Karpas-422 (cell line): ENCODE measurements around the gene CXCR4. TPM values are rescaled to one million over a fixed set of nuclear protein-coding genes. Genes with fewer than 3 reads are reported as not detected.

Experiments
- DNase-seq: peaks from one replicate; pipeline ENCODE4 v3.0.0-alpha.2; 2015
- H2AFZ ChIP-seq: fragments of 200-600 bp; sonication (generic); 2 replicates; pipeline ENCODE4 v1.6.1; 2014; ENCODE audit warnings: antibody characterized with exemption, low read length, mixed read lengths
- H3K27ac ChIP-seq: fragments of 200-600 bp; sonication (generic); 2 replicates; pipeline ENCODE4 v1.5.1; 2014; ENCODE audit warnings: mild to moderate bottlenecking, low read length, moderate library complexity
- H3K27me3 ChIP-seq: fragments of 200-600 bp; sonication (generic); 2 replicates; pipeline ENCODE4 v1.6.1; 2014; ENCODE audit warnings: low read length, mixed read lengths
- H3K36me3 ChIP-seq: fragments of 200-600 bp; sonication (generic); 2 replicates; pipeline ENCODE4 v1.6.1; 2014; ENCODE audit warnings: low read length, mixed read lengths; ENCODE audit not compliant: insufficient read depth
- H3K4me1 ChIP-seq: fragments of 200-600 bp; sonication (generic); 2 replicates; pipeline ENCODE4 v1.6.1; 2014; ENCODE audit warnings: mild to moderate bottlenecking, low read length, mixed read lengths
- H3K4me2 ChIP-seq: fragments of 200-600 bp; sonication (generic); 2 replicates; pipeline ENCODE4 v1.6.1; 2014; ENCODE audit warnings: low read length, low read depth, mild to moderate bottlenecking; ENCODE audit not compliant: poor library complexity, severe bottlenecking
- H3K4me3 ChIP-seq: fragments of 200-600 bp; sonication (generic); 2 replicates; pipeline ENCODE4 v1.5.1; 2014; ENCODE audit warnings: mild to moderate bottlenecking, antibody characterized with exemption, low read length, mixed read lengths
- H3K79me2 ChIP-seq: fragments of 200-600 bp; sonication (generic); 2 replicates; pipeline ENCODE4 v1.6.1; 2014; ENCODE audit warnings: mild to moderate bottlenecking, low read length, mixed read lengths
- H3K9ac ChIP-seq: fragments of 200-600 bp; sonication (generic); 2 replicates; pipeline ENCODE4 v1.6.0; 2014; ENCODE audit warnings: low read length
- H3K9me2 ChIP-seq: fragments of 200-600 bp; sonication (generic), shearing (Covaris generic); replicated peaks from 2 replicates; pipeline ENCODE4 v1.6.0; 2014; ENCODE audit warnings: mild to moderate bottlenecking, low read length, moderate library complexity; ENCODE audit not compliant: insufficient read depth
- H3K9me3 ChIP-seq: fragments of 300-700, 200-600 bp; sonication (generic); 2 replicates; pipeline ENCODE4 v1.6.1; 2014; ENCODE audit warnings: low read length, mixed read lengths
- H4K20me1 ChIP-seq: fragments of 200-600 bp; sonication (generic); 2 replicates; pipeline ENCODE4 v1.6.1; 2014; ENCODE audit warnings: mild to moderate bottlenecking, antibody characterized with exemption, low read length, low read depth; ENCODE audit not compliant: insufficient read depth
- total RNA-seq: library from RNA; depleted of rRNA; stranded (reverse); fragments of >200 nt; shearing (Covaris generic); gene quantifications from 2 replicates; pipeline ENCODE4 v1.2.3, GENCODE V29; 2014; ENCODE audit warnings: low replicate concordance

The CXCR4 gene
- total RNA-seq, 1 experiment from 2014 or later: 0.97 TPM

DNA sequence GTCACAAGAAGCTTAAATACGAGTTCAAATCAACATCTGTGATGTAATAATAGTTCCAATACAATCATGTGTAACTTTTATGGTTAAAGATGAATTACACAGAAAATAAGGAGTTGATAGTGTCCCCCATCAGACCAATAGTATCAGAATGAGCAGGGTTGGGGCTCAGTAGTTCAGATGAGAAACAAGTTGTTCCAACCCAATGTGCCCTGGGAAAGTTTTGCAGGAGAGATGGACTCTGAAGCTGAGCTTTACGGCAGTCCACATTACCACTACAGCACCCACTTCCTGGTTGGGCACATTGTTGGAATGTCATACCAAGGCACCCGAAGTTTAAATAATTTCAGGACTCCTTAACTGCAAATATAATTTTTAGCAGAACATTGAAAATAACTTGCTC lies 12.1 kb upstream of the CXCR4 start:
- no peak overlapping the region for H3K4me2 ChIP-seq
- H3K79me2 ChIP-seq: no peaks in the 10 kb centered on the region
- H3K4me1 ChIP-seq: peaks cover 36% of the 10 kb centered on the region
- H3K9ac ChIP-seq: no peak overlapping the region
- no peak for DNase-seq
- no peak overlapping the region for H2AFZ ChIP-seq
- no peaks in the 10 kb centered on the region for H3K27me3 ChIP-seq
- no peaks in the 10 kb centered on the region for H3K9me3 ChIP-seq
- H4K20me1 ChIP-seq: no peaks in the 10 kb centered on the region
- no peaks in the 10 kb centered on the region for H3K9me2 ChIP-seq
- no peak overlapping the region for H3K27ac ChIP-seq
- H3K4me3 ChIP-seq: no peak overlapping the region
- H3K36me3 ChIP-seq: no peaks in the 10 kb centered on the region

DNA sequence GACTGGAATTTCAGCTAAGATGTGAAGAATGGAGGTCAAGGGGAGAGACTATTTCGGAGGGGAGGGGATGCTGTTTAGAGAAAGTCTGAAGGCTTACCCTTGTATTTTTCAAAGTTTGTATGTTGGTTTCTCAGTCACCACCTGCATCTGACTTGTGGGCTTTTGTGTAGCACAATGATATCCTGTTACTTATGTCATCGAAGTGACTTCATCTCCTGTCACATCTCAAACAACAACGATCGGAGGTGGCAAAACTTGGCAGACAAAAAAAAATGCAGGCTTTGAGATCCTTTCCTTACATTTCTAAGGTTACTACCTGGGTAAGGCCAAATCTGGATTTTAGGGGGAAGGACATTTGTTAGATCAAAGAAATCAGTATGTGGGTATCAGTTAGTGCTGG lies 11.7 kb upstream of the CXCR4 start:
- no peak for DNase-seq
- no peaks in the 10 kb centered on the region for H3K9me2 ChIP-seq
- H3K9ac ChIP-seq: no peak overlapping the region
- H3K9me3 ChIP-seq: no peaks in the 10 kb centered on the region
- H3K27me3 ChIP-seq: no peaks in the 10 kb centered on the region
- no peaks in the 10 kb centered on the region for H3K36me3 ChIP-seq
- no peak overlapping the region for H3K4me2 ChIP-seq
- no peak overlapping the region for H3K27ac ChIP-seq
- no peak overlapping the region for H2AFZ ChIP-seq
- H3K4me1 ChIP-seq: peaks cover 33% of the 10 kb centered on the region
- H3K79me2 ChIP-seq: no peaks in the 10 kb centered on the region
- no peaks in the 10 kb centered on the region for H4K20me1 ChIP-seq
- no peak overlapping the region for H3K4me3 ChIP-seq

DNA sequence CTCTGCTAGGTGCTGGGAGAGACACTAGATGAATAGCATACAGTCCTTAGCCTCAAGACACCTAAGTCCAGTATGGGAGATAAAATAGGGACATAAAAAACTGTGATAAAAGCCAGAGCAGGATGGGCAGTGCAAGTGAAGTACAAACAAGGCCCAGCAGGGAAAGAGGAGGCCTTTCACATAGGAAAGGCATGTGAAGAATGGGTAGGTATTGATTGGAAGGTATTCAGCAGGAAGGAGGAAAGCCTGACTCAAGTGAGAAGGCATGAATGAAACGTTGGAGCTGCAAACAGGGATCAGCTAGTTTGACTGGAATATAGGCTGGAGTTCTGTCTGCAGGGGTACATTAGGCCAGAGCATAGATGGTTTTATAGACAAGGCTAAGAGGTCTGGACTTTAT lies 11.0 kb upstream of the CXCR4 start:
- Histone ChIP-seq H2AFZ (no peak overlapping the region), H3K27ac (no peak overlapping the region), H3K27me3 (no peaks in the 10 kb centered on the region), H3K4me1 (peaks cover 26% of the 10 kb centered on the region), H3K79me2 (no peaks in the 10 kb centered on the region), H4K20me1 (no peaks in the 10 kb centered on the region), H3K9ac (no peak overlapping the region), H3K9me3 (no peaks in the 10 kb centered on the region), H3K9me2 (no peaks in the 10 kb centered on the region), H3K36me3 (no peaks in the 10 kb centered on the region), H3K4me3 (no peak overlapping the region), H3K4me2 (no peak overlapping the region)
- DNase-seq: no peak

DNA sequence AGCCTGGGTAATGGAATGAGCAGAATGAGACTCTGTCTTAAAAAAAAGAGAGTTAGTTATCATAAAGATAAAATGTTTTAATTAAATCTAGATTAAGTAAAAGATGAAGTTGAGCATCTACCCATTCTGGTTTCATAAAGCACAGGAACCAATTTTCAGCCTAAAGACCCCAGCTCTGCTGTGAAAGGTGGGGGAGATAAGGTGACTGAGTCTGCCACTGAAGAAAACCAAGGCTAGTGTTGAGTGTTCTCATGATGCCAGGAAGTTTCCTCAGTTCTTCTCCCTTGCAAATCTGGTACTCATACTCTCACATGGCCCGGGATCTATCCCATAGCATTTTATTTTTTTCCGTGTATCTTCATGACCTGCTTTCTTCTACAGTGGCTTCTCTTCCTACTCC lies 10.4 kb upstream of the CXCR4 start:
- peaks cover 20% of the 10 kb centered on the region for H3K4me1 ChIP-seq
- H3K27ac ChIP-seq: no peak overlapping the region
- no peak overlapping the region for H2AFZ ChIP-seq
- H3K4me3 ChIP-seq: no peak overlapping the region
- H3K27me3 ChIP-seq: no peaks in the 10 kb centered on the region
- H3K9me3 ChIP-seq: no peaks in the 10 kb centered on the region
- H3K9me2 ChIP-seq: no peaks in the 10 kb centered on the region
- no peaks in the 10 kb centered on the region for H4K20me1 ChIP-seq
- no peak overlapping the region for H3K9ac ChIP-seq
- H3K79me2 ChIP-seq: no peaks in the 10 kb centered on the region
- H3K4me2 ChIP-seq: no peak overlapping the region
- no peaks in the 10 kb centered on the region for H3K36me3 ChIP-seq
- no peak for DNase-seq

DNA sequence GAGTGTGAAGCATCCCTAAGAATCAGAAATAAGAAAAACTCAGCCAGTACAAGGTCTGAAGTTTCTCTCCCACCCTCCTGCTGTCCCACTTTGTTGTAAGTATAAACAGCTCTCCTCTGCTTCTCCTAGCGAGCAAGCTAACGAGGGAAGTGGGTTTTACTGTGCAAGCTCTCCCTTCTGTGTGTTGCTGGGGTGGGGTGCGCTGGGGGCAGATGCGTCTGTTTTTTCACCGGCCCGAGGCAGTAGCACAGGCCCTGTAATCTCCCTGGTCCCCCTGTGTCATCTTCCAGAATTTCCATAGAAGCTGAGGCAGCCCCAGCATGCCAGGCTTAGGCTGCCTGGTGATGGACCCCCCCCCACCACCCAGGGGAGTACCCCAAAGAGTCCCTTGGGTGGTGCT lies 9.4 kb upstream of the CXCR4 start:
- Histone ChIP-seq H3K4me2 (no peak overlapping the region), H4K20me1 (0 out of 2 replicates have a peak, but pooled peaks cover 4% of the 10 kb centered on the region), H3K9me3 (no peaks in the 10 kb centered on the region), H3K27ac (no peak overlapping the region), H3K4me3 (no peak overlapping the region), H3K9me2 (no peaks in the 10 kb centered on the region), H3K79me2 (no peaks in the 10 kb centered on the region), H3K4me1 (peaks cover 10% of the 10 kb centered on the region), H2AFZ (no peak overlapping the region), H3K27me3 (no peaks in the 10 kb centered on the region), H3K36me3 (no peaks in the 10 kb centered on the region), H3K9ac (no peak overlapping the region)
- no peak for DNase-seq

DNA sequence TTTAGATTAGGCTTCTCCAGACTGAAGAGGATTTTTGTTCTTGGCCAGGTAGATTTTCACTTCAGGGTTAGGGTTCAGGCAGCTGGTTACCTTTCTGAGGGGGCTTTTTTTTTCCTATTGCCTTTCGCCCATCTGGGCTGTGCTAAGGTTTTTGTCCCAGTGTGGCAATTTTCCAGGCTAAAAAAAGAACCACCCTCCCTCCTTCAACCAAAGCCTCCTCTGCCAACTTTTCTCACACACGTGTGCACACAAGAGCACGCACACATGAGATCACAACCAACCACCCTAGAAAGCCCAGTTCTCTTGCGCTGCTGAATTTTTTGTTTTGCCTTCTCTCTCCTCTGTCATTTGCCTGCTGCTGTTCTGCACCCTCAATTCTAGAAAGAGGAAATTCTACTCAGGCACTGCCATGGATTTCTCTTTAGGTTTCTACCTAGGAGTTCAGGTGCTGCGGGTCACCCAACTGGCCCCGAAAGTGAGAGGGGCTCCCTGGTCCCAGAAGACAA lies 8.5 kb upstream of the CXCR4 start:
- Histone ChIP-seq H3K9me3 (no peaks in the 10 kb centered on the region), H3K9ac (no peak overlapping the region), H3K4me1 (peaks cover 2% of the 10 kb centered on the region), H3K36me3 (no peaks in the 10 kb centered on the region), H3K27me3 (no peaks in the 10 kb centered on the region), H4K20me1 (peaks cover 6% of the 10 kb centered on the region; the same call in 1 of the 2 replicates), H3K9me2 (no peaks in the 10 kb centered on the region), H3K79me2 (no peaks in the 10 kb centered on the region), H2AFZ (no peak overlapping the region), H3K27ac (no peak overlapping the region), H3K4me2 (no peak overlapping the region), H3K4me3 (no peak overlapping the region)
- DNase-seq: no peak

DNA sequence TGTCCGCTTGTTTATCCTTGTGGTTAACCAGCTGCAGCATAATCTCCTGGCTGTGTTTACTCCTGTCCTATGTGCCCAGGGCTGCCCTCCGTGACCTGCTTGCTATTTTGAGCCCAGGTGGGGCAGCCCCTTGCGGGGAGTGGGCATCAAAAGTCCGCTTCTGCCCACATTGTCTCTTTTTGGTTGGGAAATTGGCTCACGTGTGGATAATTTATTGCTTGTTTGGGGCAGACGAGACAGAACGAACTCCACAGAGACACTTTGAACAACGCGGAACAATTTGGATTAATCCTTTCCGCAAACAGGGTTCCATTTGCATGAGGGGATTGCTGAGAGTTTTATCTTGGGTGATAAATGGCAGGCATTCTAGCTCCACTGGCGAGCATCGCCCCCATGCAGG lies 8.1 kb upstream of the CXCR4 start:
- no peaks in the 10 kb centered on the region for H3K27me3 ChIP-seq
- H3K4me1 ChIP-seq: no peaks in the 10 kb centered on the region
- no peaks in the 10 kb centered on the region for H3K9me2 ChIP-seq
- H3K4me2 ChIP-seq: no peak overlapping the region
- no peaks in the 10 kb centered on the region for H3K36me3 ChIP-seq
- H3K79me2 ChIP-seq: no peaks in the 10 kb centered on the region
- H2AFZ ChIP-seq: no peak overlapping the region
- no peaks in the 10 kb centered on the region for H3K9me3 ChIP-seq
- H4K20me1 ChIP-seq: peaks cover 6% of the 10 kb centered on the region; the same call in 1 of the 2 replicates
- H3K27ac ChIP-seq: no peak overlapping the region
- DNase-seq: no peak
- no peak overlapping the region for H3K9ac ChIP-seq
- no peak overlapping the region for H3K4me3 ChIP-seq

DNA sequence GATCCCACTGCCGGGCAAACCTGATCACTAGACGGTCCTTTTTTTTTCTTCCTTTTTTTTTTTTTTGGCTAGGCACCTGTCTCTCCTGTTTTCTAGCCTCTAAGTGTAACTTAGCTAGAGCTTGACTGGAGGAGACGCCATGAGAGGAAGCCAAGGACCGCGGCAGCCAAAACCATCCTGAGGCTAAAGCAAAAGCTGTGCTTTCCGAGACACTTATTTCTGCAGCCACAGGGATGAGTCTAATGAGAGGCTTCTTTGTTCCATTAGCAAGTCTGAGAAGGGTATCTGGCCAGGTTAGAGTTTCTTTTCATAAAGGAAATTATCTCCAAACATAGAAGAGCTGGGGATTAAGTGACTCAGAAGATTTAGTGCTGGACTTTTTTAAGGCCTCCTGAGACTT lies 7.3 kb upstream of the CXCR4 start:
- no peak overlapping the region for H3K9ac ChIP-seq
- H2AFZ ChIP-seq: no peak overlapping the region
- H3K27ac ChIP-seq: no peak overlapping the region
- peaks cover 6% of the 10 kb centered on the region; the same call in 1 of the 2 replicates for H4K20me1 ChIP-seq
- no peaks in the 10 kb centered on the region for H3K9me3 ChIP-seq
- no peak overlapping the region for H3K4me2 ChIP-seq
- no peaks in the 10 kb centered on the region for H3K79me2 ChIP-seq
- H3K36me3 ChIP-seq: no peaks in the 10 kb centered on the region
- no peak overlapping the region for H3K4me3 ChIP-seq
- H3K27me3 ChIP-seq: no peaks in the 10 kb centered on the region
- no peaks in the 10 kb centered on the region for H3K9me2 ChIP-seq
- no peaks in the 10 kb centered on the region for H3K4me1 ChIP-seq
- DNase-seq: no peak

DNA sequence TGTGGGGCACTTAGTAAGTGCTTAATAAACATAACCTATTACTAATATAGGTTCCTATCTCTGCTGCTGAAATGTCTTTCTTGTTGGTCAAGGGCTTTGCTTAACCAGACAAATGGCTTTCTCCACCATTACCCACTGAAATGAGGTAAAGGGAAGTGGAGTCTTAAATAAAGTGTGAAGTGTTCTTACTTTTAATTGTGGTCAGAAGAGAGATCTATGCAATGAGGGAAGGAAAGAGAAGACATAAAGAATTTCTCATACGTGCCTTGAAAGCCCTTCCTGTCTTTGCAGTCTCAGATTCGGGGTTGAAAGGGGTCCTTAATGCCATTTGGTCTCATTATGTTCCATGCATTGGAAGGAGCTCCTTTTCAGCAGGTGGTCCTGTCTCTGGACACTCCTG lies 6.9 kb upstream of the CXCR4 start:
- H2AFZ ChIP-seq: no peak overlapping the region
- H3K4me3 ChIP-seq: no peak overlapping the region
- DNase-seq: no peak
- H4K20me1 ChIP-seq: peaks cover 6% of the 10 kb centered on the region; the same call in 1 of the 2 replicates
- H3K36me3 ChIP-seq: no peaks in the 10 kb centered on the region
- no peaks in the 10 kb centered on the region for H3K9me2 ChIP-seq
- H3K4me2 ChIP-seq: no peak overlapping the region
- H3K9ac ChIP-seq: no peak overlapping the region
- no peaks in the 10 kb centered on the region for H3K9me3 ChIP-seq
- H3K27me3 ChIP-seq: no peaks in the 10 kb centered on the region
- no peaks in the 10 kb centered on the region for H3K79me2 ChIP-seq
- H3K4me1 ChIP-seq: no peaks in the 10 kb centered on the region
- H3K27ac ChIP-seq: no peak overlapping the region
